Neural progenitor cell (in vitro differentiated cells): Measurements from ENCODE around the gene P4HA2. TPM values are rescaled to one million over a fixed set of nuclear protein-coding genes. Genes with fewer than 3 reads are reported as not detected.

Source experiments
- DNase-seq: peaks from one replicate; pipeline ENCODE4 v3.0.0-alpha.2; 2016; ENCODE audit warnings: low spot score
- H2AFZ ChIP-seq: fragments of 200-600 bp; sonication (generic); replicated peaks from 2 replicates; pipeline ENCODE4 v1.6.1; 2016; ENCODE audit warnings: antibody characterized with exemption
- H3F3A ChIP-seq: fragments of 200-600 bp; sonication (generic); 2 replicates; pipeline ENCODE4 v1.6.1; 2016; ENCODE audit warnings: antibody characterized with exemption, low read depth
- H3K27ac ChIP-seq: fragments of 200-600 bp; sonication (generic); 2 replicates; pipeline ENCODE4 v1.5.1; 2016; ENCODE audit warnings: mild to moderate bottlenecking
- H3K27me3 ChIP-seq: fragments of 200-600 bp; sonication (generic); 2 replicates; pipeline ENCODE4 v1.6.1; 2016; ENCODE audit warnings: mild to moderate bottlenecking, moderate library complexity
- H3K36me3 ChIP-seq: fragments of 200-600 bp; sonication (generic); 2 replicates; pipeline ENCODE4 v1.5.1; 2016
- H3K4me1 ChIP-seq: fragments of 200-600 bp; sonication (generic); 2 replicates; pipeline ENCODE4 v1.6.1; 2016; ENCODE audit warnings: mixed run types
- H3K4me2 ChIP-seq: fragments of 200-600 bp; sonication (generic); 2 replicates; pipeline ENCODE4 v1.6.1; 2016
- H3K4me3 ChIP-seq: fragments of 200-600 bp; sonication (generic); 2 replicates; pipeline ENCODE4 v1.5.1; 2016
- H3K79me2 ChIP-seq: fragments of 200-600 bp; sonication (generic); 2 replicates; pipeline ENCODE4 v1.6.1; 2016; ENCODE audit warnings: low read depth
- H3K9ac ChIP-seq: fragments of 200-600 bp; sonication (generic); 2 replicates; pipeline ENCODE4 v1.6.1; 2016
- H3K9me3 ChIP-seq: fragments of 200-600 bp; sonication (generic); 2 replicates; pipeline ENCODE4 v1.5.1; 2016; ENCODE audit warnings: low read depth
- H4K20me1 ChIP-seq: fragments of 200-600 bp; sonication (generic); 2 replicates; pipeline ENCODE4 v1.6.1; 2016; ENCODE audit warnings: low read depth
- H3K27ac Mint-ChIP-seq: 3 replicates; pipeline ENCODE4 v1.8.0; 2021; ENCODE audit warnings: mixed read lengths
- H3K27me3 Mint-ChIP-seq: 2 replicates; pipeline ENCODE4 v1.8.0; 2022; ENCODE audit warnings: low read depth, mild to moderate bottlenecking, inconsistent platforms, moderate library complexity, mixed read lengths; ENCODE audit not compliant: insufficient read depth
- H3K36me3 Mint-ChIP-seq: 3 replicates; pipeline ENCODE4 v1.8.0; 2021; ENCODE audit warnings: mixed read lengths
- H3K4me1 Mint-ChIP-seq: 3 replicates; pipeline ENCODE4 v1.8.0; 2021; ENCODE audit warnings: mixed read lengths
- H3K4me3 Mint-ChIP-seq: 3 replicates; pipeline ENCODE4 v1.8.0; 2021; ENCODE audit warnings: mild to moderate bottlenecking, moderate library complexity, mixed read lengths
- H3K9me3 Mint-ChIP-seq: 3 replicates; pipeline ENCODE4 v1.8.0; 2020; ENCODE audit warnings: mixed read lengths
- CTCF ChIP-seq: fragments of 200-600 bp; sonication (generic); IDR thresholded peaks from 2 replicates; pipeline ENCODE4 v1.5.1; 2017; ENCODE audit warnings: antibody characterized with exemption, mild to moderate bottlenecking
- EZH2 ChIP-seq: fragments of 200-600 bp; sonication (generic); IDR thresholded peaks from 2 replicates; pipeline ENCODE4 v1.6.1; 2017; ENCODE audit warnings: antibody characterized with exemption, mild to moderate bottlenecking, moderate library complexity
- EZH2phosphoT487 ChIP-seq: fragments of 200-600 bp; sonication (generic); IDR thresholded peaks from 2 replicates; pipeline ENCODE4 v1.6.1; 2017; ENCODE audit warnings: antibody characterized with exemption
- total RNA-seq: library from RNA; depleted of rRNA; stranded (reverse); fragments of >200 nt; gene quantifications from 2 replicates; pipeline ENCODE4 v1.2.3, GENCODE V29; 2015; ENCODE audit warnings: low replicate concordance

P4HA2 gene
- total RNA-seq, 1 donor from 2014 or later: 15.9 TPM

DNA sequence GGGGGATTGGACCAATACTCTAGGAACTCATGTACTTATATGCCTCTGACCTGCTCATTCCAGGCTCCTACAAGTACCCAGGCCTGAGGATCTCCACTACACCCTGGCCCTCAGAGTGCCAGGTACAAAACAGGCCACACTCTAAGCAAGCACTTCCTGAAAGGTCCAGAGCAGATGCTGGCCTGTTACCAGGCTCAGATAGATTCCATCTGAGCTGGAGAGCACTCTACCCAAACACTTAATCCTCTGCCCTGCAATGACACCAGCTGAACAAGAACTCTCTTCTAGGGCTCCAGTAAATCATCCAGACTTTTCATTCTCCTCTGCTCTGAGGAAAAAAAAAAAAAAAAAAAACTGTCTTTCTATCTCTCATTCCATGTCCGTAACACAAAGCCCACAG is 2.9 kb downstream of the P4HA2 start:
- Histone ChIP-seq H2AFZ (no peak overlapping the region), H3K27ac (no peak overlapping the region), H3K9ac (no peak overlapping the region), H4K20me1 (no peaks in the 10 kb centered on the region), H3K79me2 (no peaks in the 10 kb centered on the region), H3K36me3 (no peaks in the 10 kb centered on the region), H3K4me2 (no peak overlapping the region), H3F3A (no peaks in the 10 kb centered on the region), H3K4me1 (peaks cover 3% of the 10 kb centered on the region), H3K9me3 (no peaks in the 10 kb centered on the region), H3K4me3 (no peak overlapping the region), H3K27me3 (peaks cover 43% of the 10 kb centered on the region)
- H3K27me3 Mint-ChIP-seq: peaks cover 19% of the 10 kb centered on the region
- no peak overlapping the region for H3K4me3 Mint-ChIP-seq
- TF ChIP-seq EZH2phosphoT487 (no peak), EZH2 (no peak)
- no peaks in the 10 kb centered on the region for H3K9me3 Mint-ChIP-seq
- no peak for DNase-seq
- H3K27ac Mint-ChIP-seq: no peak overlapping the region
- H3K4me1 Mint-ChIP-seq: peaks cover 11% of the 10 kb centered on the region
- H3K36me3 Mint-ChIP-seq: no peaks in the 10 kb centered on the region

GRCh38 chr5:132223861-132224260 is 3.8 kb downstream of the P4HA2 start:
- no peak overlapping the region for H3K4me3 ChIP-seq
- Mint-ChIP-seq H3K36me3 (peaks cover 1% of the 10 kb centered on the region), H3K4me1 (peaks cover 11% of the 10 kb centered on the region), H3K27me3 (peaks cover 12% of the 10 kb centered on the region), H3K27ac (no peak overlapping the region), H3K4me3 (no peak overlapping the region), H3K9me3 (no peaks in the 10 kb centered on the region)
- H3K9ac ChIP-seq: no peak overlapping the region
- H3K4me1 ChIP-seq: peaks cover 3% of the 10 kb centered on the region
- no peaks in the 10 kb centered on the region for H3F3A ChIP-seq
- H4K20me1 ChIP-seq: no peaks in the 10 kb centered on the region
- no peaks in the 10 kb centered on the region for H3K36me3 ChIP-seq
- TF ChIP-seq EZH2phosphoT487 (no peak), CTCF (no peak), EZH2 (no peak)
- no peak for DNase-seq
- peaks cover 35% of the 10 kb centered on the region for H3K27me3 ChIP-seq
- no peaks in the 10 kb centered on the region for H3K79me2 ChIP-seq
- H3K9me3 ChIP-seq: no peaks in the 10 kb centered on the region
- H3K4me2 ChIP-seq: no peak overlapping the region
- H2AFZ ChIP-seq: no peak overlapping the region
- H3K27ac ChIP-seq: no peak overlapping the region

- no peak overlapping the region for H3K4me3 ChIP-seq
- peaks cover 11% of the 10 kb centered on the region for H3K4me1 Mint-ChIP-seq
- H3K27me3 Mint-ChIP-seq: peaks cover 21% of the 10 kb centered on the region
- peaks cover 22% of the 10 kb centered on the region for H3K27me3 ChIP-seq
- no peak overlapping the region for H3K4me3 Mint-ChIP-seq
- no peak overlapping the region for H3K27ac Mint-ChIP-seq
- H3F3A ChIP-seq: no peaks in the 10 kb centered on the region
- no peaks in the 10 kb centered on the region for H3K9me3 Mint-ChIP-seq
- no peaks in the 10 kb centered on the region for H3K4me1 ChIP-seq
- H3K36me3 ChIP-seq: no peaks in the 10 kb centered on the region
- no peaks in the 10 kb centered on the region for H3K9me3 ChIP-seq
- TF ChIP-seq EZH2phosphoT487 (no peak), EZH2 (no peak), CTCF (no peak)
- H3K36me3 Mint-ChIP-seq: peaks cover 2% of the 10 kb centered on the region
- H3K9ac ChIP-seq: no peak overlapping the region
- no peak for DNase-seq
- H3K79me2 ChIP-seq: no peaks in the 10 kb centered on the region
- no peak overlapping the region for H3K27ac ChIP-seq
- H2AFZ ChIP-seq: no peak overlapping the region
- H3K4me2 ChIP-seq: no peak overlapping the region
- H4K20me1 ChIP-seq: no peaks in the 10 kb centered on the region
These were observed 5.0 kb downstream of the P4HA2 start for GRCh38 chr5:132222649-132223038.

- peaks cover 16% of the 10 kb centered on the region for H3K27me3 ChIP-seq
- no peak for TF ChIP-seq EZH2phosphoT487
- TF ChIP-seq CTCF: no peak
- TF ChIP-seq EZH2: no peak
- no peaks in the 10 kb centered on the region for H3K9me3 ChIP-seq
- Mint-ChIP-seq H3K4me1 (peaks cover 10% of the 10 kb centered on the region), H3K36me3 (peaks cover 2% of the 10 kb centered on the region), H3K4me3 (no peak overlapping the region), H3K9me3 (no peaks in the 10 kb centered on the region), H3K27me3 (peaks cover 20% of the 10 kb centered on the region), H3K27ac (no peak overlapping the region)
- no peak overlapping the region for H3K4me3 ChIP-seq
- H3K27ac ChIP-seq: no peak overlapping the region
- no peaks in the 10 kb centered on the region for H3K36me3 ChIP-seq
- DNase-seq: no peak
- H3F3A ChIP-seq: no peaks in the 10 kb centered on the region
- H3K9ac ChIP-seq: no peak overlapping the region
- no peak overlapping the region for H3K4me2 ChIP-seq
- H3K4me1 ChIP-seq: no peaks in the 10 kb centered on the region
- H4K20me1 ChIP-seq: no peaks in the 10 kb centered on the region
- no peak overlapping the region for H2AFZ ChIP-seq
- H3K79me2 ChIP-seq: no peaks in the 10 kb centered on the region
These were observed 5.6 kb downstream of the P4HA2 start for GRCh38 chr5:132221781-132222648.
